Middle frontal gyrus (tissue), 1 donor: ENCODE data around the gene ARHGEF38.

Experiments used
- DNase-seq: peaks from one replicate; pipeline ENCODE4 v3.0.0-alpha.2; 2015; ENCODE audit warnings: low spot score; ENCODE audit errors: extremely low spot score

ARHGEF38 gene, protein sequence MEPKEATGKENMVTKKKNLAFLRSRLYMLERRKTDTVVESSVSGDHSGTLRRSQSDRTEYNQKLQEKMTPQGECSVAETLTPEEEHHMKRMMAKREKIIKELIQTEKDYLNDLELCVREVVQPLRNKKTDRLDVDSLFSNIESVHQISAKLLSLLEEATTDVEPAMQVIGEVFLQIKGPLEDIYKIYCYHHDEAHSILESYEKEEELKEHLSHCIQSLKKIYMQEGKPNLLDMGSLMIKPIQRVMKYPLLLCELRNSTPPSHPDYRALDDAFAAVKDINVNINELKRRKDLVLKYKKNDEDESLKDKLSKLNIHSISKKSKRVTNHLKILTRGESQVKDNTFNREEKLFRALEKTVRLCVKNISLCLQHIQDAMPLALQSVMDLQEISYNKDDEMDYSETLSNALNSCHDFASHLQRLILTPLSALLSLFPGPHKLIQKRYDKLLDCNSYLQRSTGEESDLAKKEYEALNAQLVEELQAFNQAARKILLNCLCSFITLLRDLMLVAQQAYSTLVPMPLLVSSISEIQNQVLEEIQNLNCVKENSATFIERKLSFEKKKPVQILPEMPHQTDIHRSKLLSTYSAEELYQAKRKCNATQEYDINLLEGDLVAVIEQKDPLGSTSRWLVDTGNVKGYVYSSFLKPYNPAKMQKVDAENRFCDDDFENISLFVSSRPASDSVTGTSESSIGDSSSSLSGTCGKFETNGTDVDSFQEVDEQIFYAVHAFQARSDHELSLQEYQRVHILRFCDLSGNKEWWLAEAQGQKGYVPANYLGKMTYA

DNA sequence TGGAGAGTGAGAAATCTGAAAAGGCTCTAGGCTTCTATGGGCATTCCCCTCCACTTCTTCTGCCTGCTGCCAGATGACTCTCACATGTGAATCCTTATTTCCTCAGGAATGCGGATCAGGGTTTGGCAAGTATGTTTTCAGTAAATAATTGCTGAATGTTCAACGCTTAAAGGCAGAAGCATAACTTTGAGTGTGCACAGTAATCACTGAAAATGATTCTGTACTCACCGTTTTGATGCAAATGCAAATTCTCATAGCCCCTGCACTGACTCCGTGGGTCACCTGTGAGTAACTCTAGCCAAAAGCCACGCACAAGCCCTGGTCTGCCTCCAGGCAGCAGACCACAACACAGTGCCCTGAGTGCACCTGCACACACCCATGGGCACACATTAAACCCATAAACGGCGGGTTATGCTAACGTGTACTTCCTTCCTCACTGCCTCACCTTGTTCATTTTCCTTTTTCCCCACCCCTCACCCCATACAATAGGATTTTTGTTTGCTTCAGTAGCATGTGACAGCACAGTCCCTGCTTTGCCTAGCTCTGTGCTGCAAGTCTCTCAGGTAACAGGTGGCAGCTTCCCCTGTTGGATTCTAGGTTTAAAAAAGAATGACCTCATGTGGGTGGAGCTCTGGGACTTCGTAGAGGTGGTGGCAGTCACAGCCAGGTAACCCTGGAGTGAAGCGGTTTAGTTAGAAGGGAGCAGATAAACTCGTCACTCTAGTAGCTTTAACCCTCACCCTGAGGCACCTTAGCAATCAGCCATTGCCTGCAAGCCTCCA is at the start of gene ARHGEF38:
Gene ARHGEF38 (plus strand): TSS at position 656 of the 782 bp plus-strand sequence. CDS start 146 bp downstream, outside the sequence.
- DNase-seq, result no peak

DNA sequence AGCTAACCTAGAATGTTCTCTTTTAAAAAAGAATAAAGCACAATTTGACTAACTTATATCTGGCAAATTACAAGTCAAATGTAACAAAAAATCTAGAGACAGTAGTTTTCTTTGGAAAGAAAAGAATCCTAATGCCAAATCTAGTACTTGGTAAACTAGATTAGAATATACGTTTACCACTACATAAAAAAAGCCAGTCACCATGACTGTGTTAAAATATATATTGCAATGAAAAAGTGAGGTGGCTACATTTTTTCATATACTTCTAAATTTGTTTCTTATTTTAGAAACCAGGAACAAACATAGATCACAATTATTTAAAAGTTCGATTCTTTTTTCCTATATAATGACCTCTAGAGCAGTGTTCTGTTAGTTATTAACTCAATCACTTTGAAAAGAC is 48.9 kb upstream of the ARHGEF38 start:
- no peak for DNase-seq

DNA sequence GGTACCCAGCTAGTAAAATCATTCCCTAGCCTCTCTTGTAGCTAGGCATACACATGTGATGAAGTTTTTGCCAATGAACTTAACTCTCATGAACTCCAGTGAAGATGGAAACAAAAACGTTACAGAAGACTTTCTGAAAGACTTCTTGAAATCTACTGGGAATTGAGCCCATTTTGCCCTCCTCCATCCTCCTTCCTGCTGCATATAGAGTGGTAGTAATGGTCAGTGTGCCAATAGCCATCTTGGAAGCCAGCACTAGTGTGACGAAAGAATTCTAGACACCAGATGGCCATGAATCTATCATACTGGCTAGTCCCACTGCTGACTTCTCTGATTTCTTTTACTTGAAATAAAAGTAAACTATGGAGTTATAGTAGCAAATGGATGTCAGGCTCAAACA is 47.7 kb upstream of the ARHGEF38 start:
- DNase-seq, result no peak

DNA sequence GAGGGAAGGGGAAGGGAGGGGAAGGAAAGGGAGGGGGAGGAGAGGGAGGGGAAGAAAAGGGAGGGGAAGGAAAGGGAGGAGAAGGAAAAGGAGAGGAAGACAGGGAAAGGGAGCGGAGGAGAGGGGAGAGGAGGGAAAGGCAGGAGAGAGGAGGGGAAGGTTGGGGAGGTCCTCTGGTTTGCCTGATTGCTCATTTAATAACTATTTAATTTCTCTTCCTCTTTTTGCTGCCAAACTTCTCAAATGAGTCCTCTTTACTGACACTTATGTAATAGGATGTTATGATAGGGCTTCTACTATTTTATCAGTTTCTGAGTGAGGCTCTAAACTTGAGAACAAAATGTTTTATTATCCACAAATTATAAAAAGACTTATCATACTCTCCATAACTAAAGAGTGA is 43.1 kb upstream of the ARHGEF38 start:
- no peak for DNase-seq

DNA sequence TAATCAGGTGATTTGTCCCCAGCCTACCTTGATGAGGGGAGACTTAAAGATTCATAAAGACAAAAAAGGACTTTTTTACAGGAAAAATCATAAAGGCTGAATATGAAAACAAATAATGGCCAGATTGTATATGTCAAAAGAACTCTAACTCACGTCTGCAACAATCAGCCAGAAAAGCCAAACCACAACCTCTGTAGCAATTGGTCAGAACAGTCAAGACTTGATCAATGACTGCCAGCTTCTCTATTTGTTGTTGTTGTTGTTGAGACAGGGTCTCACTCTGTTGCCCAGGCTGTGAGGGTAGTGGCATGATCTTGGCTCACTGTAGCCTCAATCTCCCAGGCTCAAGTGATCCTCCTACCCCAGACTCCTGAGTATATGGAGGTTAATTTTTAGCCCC is 42.7 kb upstream of the ARHGEF38 start:
- no peak for DNase-seq

DNA sequence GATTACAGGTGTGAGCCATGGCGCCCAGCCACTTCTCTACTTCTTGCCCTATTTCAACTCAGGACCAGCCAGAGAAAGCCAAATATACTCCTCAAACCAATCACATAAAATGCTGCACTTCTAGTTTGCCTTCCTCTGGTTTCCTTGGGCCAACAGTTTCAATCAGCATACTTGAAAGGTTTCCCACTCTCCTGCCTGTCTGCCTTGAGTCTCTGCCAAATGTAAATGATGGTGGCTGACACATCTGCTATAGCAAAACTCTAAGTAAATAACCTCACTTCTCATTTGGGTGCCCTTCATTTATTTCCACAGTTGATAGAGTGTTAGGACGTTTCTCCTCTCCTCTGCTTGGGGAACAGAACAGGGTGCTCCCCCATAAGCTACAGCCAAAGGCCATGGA is 42.2 kb upstream of the ARHGEF38 start:
- DNase-seq, result no peak

DNA sequence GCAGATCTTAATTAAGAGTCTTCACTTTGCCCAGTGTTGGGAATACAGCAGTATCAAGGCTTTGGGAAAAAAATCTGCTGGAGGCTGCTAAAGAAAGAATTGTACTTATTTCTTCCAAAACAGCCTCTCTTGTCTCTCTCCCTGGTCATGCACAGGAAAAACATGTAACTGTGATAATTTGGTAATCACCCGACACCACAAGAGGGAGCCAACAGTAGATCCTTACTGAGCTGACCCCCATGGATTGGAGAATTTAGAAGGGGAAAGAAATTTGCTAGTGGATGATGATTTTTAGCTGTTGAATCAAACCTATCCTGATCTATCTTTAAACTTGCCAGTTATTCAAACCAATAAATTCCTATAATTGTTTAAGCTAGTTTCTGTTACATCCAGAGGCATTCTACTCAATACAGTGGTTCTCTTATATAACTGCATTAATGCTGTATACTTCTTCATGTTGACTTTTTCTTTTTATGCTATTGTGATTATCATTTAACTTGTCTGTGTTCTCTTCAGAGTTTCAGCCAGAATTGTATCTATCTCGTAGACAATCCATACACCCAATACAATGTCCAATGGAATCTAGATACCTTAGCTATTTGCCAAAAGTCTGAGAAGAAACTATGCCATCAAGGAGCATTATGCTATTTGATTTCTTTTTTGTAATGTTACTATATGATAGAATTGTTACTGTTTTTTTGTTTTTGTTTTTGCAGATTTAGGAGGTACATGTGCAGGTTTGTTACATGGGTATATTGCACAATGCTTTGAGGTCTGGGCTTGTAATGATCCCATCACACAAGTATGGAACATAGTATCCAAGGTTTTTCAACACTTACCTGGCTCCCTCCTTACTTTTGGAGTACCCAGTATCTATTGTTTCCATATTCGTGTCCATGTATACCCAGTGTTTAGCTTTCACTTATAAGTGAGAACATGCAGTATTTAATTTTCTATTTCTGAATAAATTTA is 31.3 kb upstream of the ARHGEF38 start:
- peak; percentile 43 for DNase-seq

DNA sequence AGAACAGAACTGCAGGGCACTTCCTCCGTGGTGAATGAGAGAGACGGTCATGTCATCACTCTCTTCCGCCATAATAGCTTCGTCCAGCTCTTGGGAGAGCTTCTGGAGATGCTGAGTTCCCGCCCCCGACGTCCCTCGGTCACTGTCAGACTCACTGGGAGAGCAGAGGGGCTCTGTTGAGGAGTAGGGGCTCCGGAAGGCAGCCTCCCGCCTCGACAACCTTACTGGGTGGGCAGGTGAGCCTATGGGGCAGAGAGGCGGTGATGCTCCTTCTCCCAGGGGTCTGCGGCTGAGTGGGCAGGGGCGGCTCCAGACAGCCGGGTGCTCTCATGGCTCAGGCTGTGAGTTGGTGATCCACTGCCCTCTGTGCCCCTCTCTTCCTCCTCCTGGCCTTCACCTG is 25.8 kb upstream of the ARHGEF38 start:
- no peak for DNase-seq

DNA sequence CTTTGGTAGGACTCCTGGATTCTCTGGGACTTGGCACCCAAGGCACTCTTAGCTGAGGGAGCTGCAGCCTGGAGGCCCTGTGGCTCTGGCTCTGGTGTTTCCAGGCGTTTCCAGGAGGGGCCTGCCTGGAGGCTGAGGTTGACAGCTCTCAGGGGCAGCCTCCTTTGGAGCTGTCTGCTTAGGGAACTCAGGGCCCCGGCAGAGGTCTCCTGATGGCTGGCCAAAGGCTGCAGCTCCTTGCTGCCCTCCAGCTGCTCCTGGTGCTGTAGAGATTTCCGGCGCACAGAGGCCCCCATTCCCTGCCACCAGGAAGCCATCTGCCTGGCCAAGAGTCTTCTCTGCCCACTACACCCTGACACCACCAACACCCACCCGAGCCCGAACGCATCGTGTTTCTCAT is 25.3 kb upstream of the ARHGEF38 start:
- no peak for DNase-seq

DNA sequence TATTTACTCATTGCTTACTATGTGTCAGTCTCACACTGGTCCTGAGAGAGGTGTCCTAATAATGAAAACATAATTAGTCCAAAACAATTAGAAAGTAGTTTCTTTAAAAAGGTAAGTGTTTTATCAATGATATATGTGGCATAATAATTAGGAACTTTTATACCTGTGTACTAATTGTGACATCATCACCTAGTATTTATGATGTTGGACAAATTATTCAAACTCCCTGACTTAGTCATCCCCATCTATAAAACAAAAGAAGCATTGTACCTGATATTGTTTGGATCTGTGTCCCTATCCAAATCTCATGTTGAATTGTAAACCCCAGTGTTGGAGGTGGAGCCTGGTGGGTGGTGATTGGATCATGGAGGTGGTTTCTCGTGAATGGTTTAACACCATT is 15.8 kb upstream of the ARHGEF38 start:
- no peak for DNase-seq

DNA sequence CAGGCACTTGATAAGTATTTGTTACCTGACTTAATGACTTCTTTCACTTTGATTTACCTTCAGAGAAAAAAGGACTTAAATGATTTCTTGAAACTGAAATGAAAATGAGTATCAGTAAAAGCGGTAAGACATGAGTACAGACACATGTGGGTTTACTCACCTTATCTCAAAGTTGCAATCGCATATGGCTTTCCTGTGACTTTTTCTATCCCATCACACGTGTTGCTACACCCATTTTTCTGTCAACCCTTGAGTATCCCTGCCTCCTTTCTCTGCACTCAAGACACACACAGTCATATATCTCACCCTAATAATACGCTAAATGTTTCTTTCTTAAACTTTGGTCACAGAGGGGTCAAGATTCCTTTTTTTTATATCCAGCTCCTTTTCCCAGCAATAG is 11.0 kb upstream of the ARHGEF38 start:
- no peak for DNase-seq

DNA sequence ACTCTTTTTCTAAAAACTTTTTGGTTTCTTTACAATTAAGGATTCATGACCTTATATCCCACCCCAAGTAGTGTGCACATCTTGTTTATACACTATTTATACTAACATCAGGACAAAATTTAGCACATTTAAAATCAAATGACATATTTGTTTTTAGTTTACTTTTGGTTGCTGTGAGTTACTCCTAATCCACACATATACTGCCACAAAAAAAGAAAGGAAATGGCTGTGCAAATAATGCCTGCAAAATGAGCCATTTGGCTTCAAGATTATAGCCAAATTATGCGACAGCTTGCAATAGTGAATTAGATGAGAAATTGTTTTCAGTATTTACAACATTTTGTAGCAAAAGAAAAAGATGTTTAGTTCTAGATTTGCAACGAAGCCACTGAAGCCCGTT is 10.4 kb upstream of the ARHGEF38 start:
- no peak for DNase-seq

DNA sequence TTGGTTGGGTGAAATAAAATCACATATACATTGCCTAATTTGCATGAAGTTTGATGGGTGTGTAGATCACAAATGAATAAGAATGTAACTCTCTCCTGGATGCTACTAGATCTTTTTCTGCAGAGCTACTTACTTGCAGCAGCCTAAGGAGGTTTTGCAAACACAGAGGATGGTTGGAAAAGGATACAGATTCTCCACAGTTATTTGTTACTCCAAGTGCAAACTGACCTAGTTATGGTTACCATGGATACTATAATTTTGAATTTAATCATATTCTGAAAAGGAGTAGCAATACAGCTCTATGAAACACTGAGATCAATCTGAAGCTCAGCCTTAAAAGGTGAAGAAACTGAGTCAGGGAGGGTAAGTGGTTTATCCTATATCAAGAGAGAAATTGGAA is 9.1 kb upstream of the ARHGEF38 start:
- no peak for DNase-seq

DNA sequence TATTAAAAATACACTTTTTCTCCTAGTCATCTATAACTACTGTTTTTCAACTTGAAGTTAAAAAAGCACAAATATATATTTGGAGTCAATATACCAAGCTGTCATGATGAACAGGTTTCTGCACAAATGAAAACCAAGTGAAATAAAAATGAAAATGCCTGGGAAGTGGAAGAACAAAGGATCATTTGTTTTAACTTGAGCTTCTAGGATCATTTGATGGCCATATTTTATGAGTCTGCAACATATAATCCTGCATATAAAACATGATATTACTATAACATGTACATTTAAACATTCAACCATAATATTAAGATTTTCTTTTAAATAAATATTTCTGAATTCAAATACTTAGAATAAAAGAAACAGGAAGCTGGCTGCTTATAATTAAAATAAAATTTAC is 8.5 kb upstream of the ARHGEF38 start:
- no peak for DNase-seq

DNA sequence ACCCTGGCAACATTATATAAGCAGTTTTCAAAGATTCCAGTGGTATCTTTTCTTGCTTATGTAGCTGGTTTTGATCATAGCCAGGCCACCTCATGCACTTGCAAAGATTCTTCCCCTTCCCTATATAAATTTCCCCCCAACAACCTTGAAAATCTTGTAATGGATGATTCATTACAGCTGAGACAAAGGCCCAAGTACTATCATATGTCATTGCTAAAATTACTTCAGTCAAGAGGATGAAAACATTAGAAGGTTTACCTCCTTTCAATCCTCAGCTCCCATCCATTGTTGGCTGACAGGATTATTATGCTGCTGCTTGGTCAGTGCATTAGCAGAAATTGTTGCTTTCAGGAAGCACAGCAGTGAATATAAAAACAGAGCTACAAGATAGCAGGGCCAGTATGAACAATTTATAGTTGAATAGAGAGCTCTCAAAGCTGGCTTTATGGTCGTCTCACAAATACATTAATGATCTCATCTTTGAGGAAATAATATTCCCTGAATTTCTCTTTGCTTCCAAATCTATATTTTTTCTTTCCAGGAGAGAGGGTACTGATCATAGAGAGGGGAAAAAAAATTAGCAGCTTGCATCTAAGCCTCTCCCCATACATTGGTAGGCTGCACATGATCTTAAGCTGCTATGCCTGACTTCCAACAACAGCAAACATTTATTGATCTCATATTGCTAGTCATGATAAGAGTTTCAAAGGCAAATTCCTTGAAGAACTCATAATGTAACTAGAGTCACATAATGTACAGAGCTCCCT is 7.7 kb upstream of the ARHGEF38 start:
- DNase-seq, result no peak

DNA sequence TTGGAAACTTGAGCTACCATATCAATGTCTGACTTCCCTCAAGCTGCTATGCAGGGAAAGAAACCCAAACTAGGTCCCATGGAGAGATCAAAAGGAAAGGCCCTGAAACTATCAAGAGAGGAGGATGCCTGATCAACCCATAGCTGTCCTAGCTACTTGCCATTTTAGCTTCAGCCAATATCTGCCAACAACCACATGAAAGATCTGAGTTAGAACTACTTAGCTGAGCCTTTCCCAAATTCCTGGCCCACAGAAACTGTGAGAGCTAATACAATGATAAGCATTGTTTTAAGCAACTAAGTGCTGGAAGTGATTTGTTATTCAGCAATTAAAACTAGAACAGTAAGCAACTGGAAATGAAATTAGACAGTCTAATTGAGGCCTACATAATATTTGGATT is 6.3 kb upstream of the ARHGEF38 start:
- DNase-seq, result no peak

DNA sequence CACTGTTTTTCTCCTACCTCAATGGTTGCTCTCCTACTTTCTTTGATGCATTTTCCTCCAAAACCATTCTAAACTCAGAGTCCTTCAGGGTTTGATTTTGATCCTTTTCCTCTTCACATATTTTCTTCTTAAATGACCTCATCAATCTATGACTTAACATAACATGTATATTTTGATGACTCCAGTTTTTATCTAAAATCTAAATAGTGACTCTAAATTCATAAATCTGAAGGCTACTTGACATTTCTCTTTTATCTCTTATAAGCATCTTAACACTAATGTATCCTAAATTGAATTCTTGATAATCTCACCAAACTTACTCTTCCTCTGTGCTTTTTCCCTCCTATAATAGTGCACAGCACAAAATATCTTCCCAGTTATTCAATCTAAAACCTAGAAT is 4.7 kb upstream of the ARHGEF38 start:
- no peak for DNase-seq

DNA sequence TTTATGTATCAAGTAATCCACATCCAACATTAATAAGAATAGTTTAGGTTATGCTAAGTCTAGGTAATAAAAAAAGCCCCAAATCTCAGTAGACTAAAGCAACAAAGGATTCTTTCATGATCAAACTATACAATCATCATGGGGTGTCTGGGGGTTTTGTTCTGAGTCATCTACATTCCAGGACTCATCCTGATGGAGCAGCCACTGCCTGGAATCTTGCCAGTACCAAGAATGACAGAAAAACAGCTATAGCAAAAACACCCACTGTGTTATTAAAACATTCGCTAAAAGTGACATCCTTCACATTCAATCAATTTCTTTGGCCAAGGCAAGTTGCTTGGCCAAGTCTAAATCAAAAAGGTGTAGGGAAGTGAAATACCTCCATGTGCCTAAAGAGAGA is 3.9 kb upstream of the ARHGEF38 start:
- no peak for DNase-seq

DNA sequence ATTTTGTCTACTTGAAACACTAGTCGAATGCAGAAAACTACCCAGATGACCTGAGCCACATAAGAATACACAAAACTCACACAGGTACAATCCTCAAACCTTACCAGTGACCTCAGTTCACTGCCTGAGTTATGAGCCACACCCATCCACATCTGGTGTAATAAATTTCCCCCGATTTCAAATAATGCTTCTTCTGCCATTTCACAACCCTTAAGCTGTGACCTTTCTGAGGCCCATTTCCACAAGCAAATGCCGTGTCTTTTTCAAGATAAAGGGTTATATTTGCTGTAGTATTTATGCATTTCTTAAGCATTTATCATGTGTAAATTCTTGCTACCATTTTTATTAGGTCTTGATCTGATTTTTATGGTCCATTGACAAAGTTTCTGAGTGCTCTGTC is 1.8 kb upstream of the ARHGEF38 start:
- DNase-seq, result no peak

DNA sequence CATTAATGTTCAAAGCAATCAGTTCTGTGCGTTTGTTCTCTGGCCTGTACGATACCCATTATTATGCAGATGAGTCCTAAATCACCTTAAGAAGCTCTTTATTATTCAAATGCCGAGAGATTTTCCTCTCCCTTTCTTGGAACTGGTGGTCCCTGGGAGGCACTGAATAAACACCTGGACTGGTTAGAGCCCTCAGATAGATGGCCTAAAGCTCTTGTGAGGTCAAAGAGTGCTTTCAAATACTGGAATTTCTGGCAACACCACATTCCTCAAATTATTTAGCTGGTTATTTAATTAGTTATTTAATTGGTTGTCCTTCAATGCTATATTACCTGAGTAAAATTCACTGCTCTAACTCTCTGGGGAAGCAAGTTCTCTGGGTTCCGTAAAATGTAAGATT is 3.0 kb downstream of the ARHGEF38 start:
- no peak for DNase-seq
